Endothelial cell of umbilical vein (primary cell): ENCODE data around the gene ZNF106.

Experiments
- EZH2 ChIP-seq: IDR thresholded peaks from 2 replicates; pipeline ENCODE4 v1.6.1; 2012; ENCODE audit warnings: borderline replicate concordance, low read depth, mild to moderate bottlenecking, moderate library complexity, low read length, inconsistent platforms; ENCODE audit not compliant: severe bottlenecking
- FOS ChIP-seq: IDR thresholded peaks from 2 replicates; pipeline ENCODE4 v1.6.1; 2011; ENCODE audit warnings: mild to moderate bottlenecking, low read length, moderate library complexity, borderline replicate concordance; ENCODE audit not compliant: insufficient read depth
- JUN ChIP-seq: IDR thresholded peaks from 2 replicates; pipeline ENCODE4 v1.6.1; 2011; ENCODE audit warnings: borderline replicate concordance, low read depth; ENCODE audit not compliant: insufficient read length, insufficient read depth
- POLR2A ChIP-seq: IDR thresholded peaks from 2 replicates; pipeline ENCODE4 v1.6.1; 2012; ENCODE audit warnings: low read depth, mild to moderate bottlenecking, control low read depth, low read length
- POLR2AphosphoS5 ChIP-seq: IDR thresholded peaks from 2 replicates; pipeline ENCODE4 v1.6.1; 2012; ENCODE audit warnings: low read depth, mild to moderate bottlenecking, control low read depth, low read length, moderate library complexity; ENCODE audit not compliant: insufficient read depth
- TF ChIP-seq, protein P1 (sequence below), 2 donors: IDR thresholded peaks; 1 replicate in 1 of 2; 2 replicates in 1 of 2; pipeline ENCODE4 v1.5.1; 2011; ENCODE audit warnings: low read length in 2 of 2, mild to moderate bottlenecking in 2 of 2, moderate library complexity in 2 of 2, control low read depth in 1 of 2, inconsistent platforms in 1 of 2, low read depth in 1 of 2; ENCODE audit not compliant: insufficient read depth in 1 of 2; ENCODE audit errors: extremely low read depth in 1 of 2
- TF ChIP-seq, protein P2 (sequence below): IDR thresholded peaks from 2 replicates; pipeline ENCODE4 v1.6.1; 2011; ENCODE audit not compliant: insufficient read depth, insufficient read length

DNA sequence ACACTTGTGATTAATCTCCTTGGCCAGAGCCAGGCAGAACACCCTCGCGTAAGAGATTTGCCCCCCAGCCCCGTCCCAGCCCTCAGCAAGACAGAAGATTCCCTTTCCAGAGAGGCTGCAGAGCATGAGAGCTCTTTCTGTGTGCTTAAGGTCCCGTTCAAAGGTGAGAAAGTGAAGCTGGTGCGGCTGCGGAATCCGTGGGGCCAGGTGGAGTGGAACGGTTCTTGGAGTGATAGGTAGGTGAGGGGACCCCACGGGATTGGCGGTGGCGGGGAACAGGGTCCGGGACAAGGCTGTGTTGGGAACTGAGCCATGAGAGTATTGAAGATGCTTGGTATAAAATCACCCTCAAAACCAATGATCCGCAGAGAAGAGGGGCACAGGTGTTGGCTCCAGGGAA lies 96.8 kb downstream of the ZNF106 start:
- no peak for TF ChIP-seq EZH2
- TF ChIP-seq, protein P1, sequence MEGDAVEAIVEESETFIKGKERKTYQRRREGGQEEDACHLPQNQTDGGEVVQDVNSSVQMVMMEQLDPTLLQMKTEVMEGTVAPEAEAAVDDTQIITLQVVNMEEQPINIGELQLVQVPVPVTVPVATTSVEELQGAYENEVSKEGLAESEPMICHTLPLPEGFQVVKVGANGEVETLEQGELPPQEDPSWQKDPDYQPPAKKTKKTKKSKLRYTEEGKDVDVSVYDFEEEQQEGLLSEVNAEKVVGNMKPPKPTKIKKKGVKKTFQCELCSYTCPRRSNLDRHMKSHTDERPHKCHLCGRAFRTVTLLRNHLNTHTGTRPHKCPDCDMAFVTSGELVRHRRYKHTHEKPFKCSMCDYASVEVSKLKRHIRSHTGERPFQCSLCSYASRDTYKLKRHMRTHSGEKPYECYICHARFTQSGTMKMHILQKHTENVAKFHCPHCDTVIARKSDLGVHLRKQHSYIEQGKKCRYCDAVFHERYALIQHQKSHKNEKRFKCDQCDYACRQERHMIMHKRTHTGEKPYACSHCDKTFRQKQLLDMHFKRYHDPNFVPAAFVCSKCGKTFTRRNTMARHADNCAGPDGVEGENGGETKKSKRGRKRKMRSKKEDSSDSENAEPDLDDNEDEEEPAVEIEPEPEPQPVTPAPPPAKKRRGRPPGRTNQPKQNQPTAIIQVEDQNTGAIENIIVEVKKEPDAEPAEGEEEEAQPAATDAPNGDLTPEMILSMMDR (IDR thresholded peaks at IDR 0.05; ENCODE audit: extremely low read depth in 1 of 2, insufficient read depth in 1 of 2, low read depth in 1 of 2, low read length in 2 of 2): no peak
- no peak for TF ChIP-seq POLR2A
- TF ChIP-seq JUN: no peak
- TF ChIP-seq POLR2AphosphoS5: no peak
- no peak for TF ChIP-seq FOS
- TF ChIP-seq, protein P2, sequence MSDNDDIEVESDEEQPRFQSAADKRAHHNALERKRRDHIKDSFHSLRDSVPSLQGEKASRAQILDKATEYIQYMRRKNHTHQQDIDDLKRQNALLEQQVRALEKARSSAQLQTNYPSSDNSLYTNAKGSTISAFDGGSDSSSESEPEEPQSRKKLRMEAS: no peak
